ENCODE measurements around the gene MACROD1.

DNA sequence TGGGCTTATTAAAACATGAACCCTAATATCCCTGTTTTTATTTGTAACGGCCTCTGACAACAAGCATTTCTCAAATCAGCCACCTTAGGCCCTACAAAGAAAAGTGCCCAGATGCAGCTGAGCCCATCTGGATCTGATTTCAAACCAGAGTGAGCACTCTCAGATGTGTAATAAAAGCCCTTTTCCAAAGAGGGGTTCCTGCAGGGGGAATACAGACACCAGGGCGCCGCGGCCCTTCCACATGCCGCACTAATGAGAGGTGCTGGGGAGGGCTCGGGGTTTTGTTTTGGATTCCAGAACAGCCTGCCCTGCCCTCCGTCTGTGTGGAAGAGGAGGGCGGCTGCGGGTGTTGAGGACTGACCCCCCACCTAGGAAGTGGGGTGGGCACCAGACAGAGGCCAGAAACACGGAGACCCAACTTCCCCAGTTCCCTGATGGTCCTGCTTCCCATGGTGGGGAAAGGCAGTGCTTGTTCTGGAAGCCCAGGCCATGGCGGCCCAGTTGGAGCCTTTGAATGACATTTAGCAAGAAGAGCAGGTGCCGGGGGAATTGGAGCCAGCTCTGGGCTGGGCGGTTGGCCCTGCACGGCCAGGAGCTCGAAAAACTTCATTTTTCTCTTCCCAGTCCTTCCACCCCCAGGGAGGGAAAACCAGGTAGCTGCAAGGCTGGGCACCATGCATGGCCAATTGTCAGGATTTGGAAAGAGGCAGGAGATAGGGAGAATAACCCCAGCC is 63.7 kb downstream of the MACROD1 start:
- TF ChIP-seq POLR2A (IDR thresholded peaks at IDR 0.05), result no peak
- TF ChIP-seq, protein P1, sequence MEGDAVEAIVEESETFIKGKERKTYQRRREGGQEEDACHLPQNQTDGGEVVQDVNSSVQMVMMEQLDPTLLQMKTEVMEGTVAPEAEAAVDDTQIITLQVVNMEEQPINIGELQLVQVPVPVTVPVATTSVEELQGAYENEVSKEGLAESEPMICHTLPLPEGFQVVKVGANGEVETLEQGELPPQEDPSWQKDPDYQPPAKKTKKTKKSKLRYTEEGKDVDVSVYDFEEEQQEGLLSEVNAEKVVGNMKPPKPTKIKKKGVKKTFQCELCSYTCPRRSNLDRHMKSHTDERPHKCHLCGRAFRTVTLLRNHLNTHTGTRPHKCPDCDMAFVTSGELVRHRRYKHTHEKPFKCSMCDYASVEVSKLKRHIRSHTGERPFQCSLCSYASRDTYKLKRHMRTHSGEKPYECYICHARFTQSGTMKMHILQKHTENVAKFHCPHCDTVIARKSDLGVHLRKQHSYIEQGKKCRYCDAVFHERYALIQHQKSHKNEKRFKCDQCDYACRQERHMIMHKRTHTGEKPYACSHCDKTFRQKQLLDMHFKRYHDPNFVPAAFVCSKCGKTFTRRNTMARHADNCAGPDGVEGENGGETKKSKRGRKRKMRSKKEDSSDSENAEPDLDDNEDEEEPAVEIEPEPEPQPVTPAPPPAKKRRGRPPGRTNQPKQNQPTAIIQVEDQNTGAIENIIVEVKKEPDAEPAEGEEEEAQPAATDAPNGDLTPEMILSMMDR (IDR thresholded peaks at IDR 0.05), result no peak
- TF ChIP-seq EP300 (IDR thresholded peaks at IDR 0.05), result no peak
